Hepatocyte (in vitro differentiated cells): ENCODE data around the gene STYK1.

ENCODE experiments used
- CTCF ChIP-seq: fragments of 200-600 bp; sonication (generic); IDR thresholded peaks from 2 replicates; pipeline ENCODE4 v1.5.1; 2016; ENCODE audit warnings: antibody characterized with exemption, mild to moderate bottlenecking; ENCODE audit not compliant: poor library complexity
- EZH2 ChIP-seq: fragments of 200-600 bp; sonication (generic); IDR thresholded peaks from 2 replicates; pipeline ENCODE4 v1.6.1; 2016; ENCODE audit warnings: antibody characterized with exemption, mild to moderate bottlenecking, borderline replicate concordance

DNA sequence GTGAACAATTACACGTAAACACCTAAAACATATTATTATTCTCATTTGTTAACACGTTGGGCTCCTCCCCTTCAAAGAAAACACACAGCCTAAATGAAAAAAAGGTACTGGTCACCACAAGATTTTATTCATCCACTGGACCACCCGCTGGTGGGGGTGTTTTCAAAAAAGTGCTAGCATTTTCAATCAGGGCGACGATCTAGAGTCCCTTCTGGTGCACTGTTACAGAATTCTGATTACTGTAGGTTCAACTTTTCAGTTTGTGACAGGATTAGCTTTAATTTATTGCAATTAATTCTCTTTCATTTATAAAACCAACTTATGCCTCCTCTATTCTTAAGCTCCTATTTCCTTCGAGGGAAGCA is 60.9 kb downstream of the STYK1 start:
- TF ChIP-seq CTCF (no peak), EZH2 (no peak)
